Measurements from ENCODE around the gene TMEM179B. TPM values are rescaled to one million over a fixed set of nuclear protein-coding genes. Genes with fewer than 3 reads are reported as not detected.

TMEM179B gene
- total and polyA plus RNA-seq, 2 of the 13 experiments (the other 11 are each of a cell fraction or from before 2014, with no cell fraction given): 24.8 to 25.7 TPM

DNA sequence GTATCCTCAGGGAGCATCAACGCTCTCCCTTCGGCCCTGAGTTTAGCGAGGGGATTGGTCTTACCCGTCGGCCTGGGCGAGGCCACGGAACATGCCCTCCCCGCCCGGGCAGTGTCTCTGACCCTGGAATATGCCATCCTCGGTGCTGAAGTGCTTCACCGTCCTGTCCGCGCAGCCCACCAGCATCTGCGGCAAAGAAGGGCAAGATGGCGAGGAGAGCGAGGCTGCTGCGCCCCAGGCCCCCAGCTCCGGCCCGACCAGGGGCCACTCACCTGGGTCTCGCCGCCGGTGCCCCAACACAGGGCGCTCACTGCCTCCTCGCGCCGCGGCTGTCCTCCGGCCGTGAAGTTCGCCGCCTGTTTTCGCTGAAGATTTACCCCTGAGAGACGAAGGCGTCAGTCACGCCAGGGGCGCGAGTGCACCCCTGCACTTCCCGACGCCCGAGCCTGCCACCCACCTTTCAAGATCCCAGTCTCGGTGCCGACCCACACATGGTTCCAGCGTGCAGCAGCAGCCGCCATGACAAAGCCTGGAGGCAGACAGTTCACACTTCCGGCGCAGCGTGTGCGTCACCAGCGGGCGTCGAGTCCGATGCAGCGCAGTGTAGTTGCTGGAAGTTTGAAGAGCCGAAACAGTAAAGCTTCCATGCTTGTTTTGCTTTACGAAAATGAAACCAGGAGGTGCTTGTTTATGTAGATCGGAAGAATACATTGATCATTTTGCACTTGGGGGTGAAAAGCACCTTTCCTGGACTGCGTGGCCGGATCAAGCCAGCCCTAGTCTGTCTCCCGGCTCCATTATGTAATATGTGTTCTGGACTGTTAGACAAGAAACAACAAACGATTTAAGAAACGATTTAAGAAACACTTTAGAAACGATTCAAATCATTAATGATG is 52.1 kb downstream of the TMEM179B start, which contains the start of gene WDR74 (continued):
- TF ChIP-seq, protein P1, sequence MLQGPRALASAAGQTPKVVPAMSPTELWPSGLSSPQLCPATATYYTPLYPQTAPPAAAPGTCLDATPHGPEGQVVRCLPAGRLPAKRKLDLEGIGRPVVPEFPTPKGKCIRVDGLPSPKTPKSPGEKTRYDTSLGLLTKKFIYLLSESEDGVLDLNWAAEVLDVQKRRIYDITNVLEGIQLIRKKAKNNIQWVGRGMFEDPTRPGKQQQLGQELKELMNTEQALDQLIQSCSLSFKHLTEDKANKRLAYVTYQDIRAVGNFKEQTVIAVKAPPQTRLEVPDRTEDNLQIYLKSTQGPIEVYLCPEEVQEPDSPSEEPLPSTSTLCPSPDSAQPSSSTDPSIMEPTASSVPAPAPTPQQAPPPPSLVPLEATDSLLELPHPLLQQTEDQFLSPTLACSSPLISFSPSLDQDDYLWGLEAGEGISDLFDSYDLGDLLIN (CRISPR knock-in tag; IDR thresholded peaks at IDR 0.05; ENCODE audit: borderline replicate concordance): no peak
- TF ChIP-seq SRSF9 (IDR thresholded peaks at IDR 0.05; ENCODE audit: borderline replicate concordance, insufficient read depth, low read depth, low read length, poor library complexity, severe bottlenecking) (no peak), RBM22 (optimal IDR thresholded peaks at IDR 0.05; ENCODE audit: low read length) (no peak), NR2F6 (IDR thresholded peaks at IDR 0.05) (no peak), NR2F6 (CRISPR knock-in tag; IDR thresholded peaks at IDR 0.05) (peak; percentile 63; the same call in 1 of the 2 replicates), ZMYM3 (CRISPR knock-in tag; IDR thresholded peaks at IDR 0.05) (no peak), THAP11 (CRISPR knock-in tag; IDR thresholded peaks at IDR 0.05) (peak; percentile 95), ZNF879 (CRISPR knock-in tag; IDR thresholded peaks at IDR 0.05) (no peak)
- TF ChIP-seq, protein P2, sequence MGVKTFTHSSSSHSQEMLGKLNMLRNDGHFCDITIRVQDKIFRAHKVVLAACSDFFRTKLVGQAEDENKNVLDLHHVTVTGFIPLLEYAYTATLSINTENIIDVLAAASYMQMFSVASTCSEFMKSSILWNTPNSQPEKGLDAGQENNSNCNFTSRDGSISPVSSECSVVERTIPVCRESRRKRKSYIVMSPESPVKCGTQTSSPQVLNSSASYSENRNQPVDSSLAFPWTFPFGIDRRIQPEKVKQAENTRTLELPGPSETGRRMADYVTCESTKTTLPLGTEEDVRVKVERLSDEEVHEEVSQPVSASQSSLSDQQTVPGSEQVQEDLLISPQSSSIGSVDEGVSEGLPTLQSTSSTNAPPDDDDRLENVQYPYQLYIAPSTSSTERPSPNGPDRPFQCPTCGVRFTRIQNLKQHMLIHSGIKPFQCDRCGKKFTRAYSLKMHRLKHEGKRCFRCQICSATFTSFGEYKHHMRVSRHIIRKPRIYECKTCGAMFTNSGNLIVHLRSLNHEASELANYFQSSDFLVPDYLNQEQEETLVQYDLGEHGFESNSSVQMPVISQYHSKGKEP (CRISPR knock-in tag; IDR thresholded peaks at IDR 0.05): 0 out of 2 replicates have a peak, but pooled peaks have one; percentile 12
- TF ChIP-seq, protein P3, sequence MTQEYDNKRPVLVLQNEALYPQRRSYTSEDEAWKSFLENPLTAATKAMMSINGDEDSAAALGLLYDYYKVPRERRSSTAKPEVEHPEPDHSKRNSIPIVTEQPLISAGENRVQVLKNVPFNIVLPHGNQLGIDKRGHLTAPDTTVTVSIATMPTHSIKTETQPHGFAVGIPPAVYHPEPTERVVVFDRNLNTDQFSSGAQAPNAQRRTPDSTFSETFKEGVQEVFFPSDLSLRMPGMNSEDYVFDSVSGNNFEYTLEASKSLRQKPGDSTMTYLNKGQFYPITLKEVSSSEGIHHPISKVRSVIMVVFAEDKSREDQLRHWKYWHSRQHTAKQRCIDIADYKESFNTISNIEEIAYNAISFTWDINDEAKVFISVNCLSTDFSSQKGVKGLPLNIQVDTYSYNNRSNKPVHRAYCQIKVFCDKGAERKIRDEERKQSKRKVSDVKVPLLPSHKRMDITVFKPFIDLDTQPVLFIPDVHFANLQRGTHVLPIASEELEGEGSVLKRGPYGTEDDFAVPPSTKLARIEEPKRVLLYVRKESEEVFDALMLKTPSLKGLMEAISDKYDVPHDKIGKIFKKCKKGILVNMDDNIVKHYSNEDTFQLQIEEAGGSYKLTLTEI (CRISPR knock-in tag; conservative IDR thresholded peaks at IDR 0.05): no peak
- TF ChIP-seq, protein P4, sequence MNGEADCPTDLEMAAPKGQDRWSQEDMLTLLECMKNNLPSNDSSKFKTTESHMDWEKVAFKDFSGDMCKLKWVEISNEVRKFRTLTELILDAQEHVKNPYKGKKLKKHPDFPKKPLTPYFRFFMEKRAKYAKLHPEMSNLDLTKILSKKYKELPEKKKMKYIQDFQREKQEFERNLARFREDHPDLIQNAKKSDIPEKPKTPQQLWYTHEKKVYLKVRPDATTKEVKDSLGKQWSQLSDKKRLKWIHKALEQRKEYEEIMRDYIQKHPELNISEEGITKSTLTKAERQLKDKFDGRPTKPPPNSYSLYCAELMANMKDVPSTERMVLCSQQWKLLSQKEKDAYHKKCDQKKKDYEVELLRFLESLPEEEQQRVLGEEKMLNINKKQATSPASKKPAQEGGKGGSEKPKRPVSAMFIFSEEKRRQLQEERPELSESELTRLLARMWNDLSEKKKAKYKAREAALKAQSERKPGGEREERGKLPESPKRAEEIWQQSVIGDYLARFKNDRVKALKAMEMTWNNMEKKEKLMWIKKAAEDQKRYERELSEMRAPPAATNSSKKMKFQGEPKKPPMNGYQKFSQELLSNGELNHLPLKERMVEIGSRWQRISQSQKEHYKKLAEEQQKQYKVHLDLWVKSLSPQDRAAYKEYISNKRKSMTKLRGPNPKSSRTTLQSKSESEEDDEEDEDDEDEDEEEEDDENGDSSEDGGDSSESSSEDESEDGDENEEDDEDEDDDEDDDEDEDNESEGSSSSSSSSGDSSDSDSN (CRISPR knock-in tag; IDR thresholded peaks at IDR 0.05): peak; percentile 84
- TF ChIP-seq, protein P5, sequence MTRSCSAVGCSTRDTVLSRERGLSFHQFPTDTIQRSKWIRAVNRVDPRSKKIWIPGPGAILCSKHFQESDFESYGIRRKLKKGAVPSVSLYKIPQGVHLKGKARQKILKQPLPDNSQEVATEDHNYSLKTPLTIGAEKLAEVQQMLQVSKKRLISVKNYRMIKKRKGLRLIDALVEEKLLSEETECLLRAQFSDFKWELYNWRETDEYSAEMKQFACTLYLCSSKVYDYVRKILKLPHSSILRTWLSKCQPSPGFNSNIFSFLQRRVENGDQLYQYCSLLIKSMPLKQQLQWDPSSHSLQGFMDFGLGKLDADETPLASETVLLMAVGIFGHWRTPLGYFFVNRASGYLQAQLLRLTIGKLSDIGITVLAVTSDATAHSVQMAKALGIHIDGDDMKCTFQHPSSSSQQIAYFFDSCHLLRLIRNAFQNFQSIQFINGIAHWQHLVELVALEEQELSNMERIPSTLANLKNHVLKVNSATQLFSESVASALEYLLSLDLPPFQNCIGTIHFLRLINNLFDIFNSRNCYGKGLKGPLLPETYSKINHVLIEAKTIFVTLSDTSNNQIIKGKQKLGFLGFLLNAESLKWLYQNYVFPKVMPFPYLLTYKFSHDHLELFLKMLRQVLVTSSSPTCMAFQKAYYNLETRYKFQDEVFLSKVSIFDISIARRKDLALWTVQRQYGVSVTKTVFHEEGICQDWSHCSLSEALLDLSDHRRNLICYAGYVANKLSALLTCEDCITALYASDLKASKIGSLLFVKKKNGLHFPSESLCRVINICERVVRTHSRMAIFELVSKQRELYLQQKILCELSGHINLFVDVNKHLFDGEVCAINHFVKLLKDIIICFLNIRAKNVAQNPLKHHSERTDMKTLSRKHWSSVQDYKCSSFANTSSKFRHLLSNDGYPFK (CRISPR knock-in tag; IDR thresholded peaks at IDR 0.05; ENCODE audit: borderline replicate concordance): peak; percentile 99
- TF ChIP-seq, protein P6, sequence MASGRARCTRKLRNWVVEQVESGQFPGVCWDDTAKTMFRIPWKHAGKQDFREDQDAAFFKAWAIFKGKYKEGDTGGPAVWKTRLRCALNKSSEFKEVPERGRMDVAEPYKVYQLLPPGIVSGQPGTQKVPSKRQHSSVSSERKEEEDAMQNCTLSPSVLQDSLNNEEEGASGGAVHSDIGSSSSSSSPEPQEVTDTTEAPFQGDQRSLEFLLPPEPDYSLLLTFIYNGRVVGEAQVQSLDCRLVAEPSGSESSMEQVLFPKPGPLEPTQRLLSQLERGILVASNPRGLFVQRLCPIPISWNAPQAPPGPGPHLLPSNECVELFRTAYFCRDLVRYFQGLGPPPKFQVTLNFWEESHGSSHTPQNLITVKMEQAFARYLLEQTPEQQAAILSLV (CRISPR knock-in tag; IDR thresholded peaks at IDR 0.05; ENCODE audit: borderline replicate concordance): peak; percentile 94; the same call in 1 of the 2 replicates
- TF ChIP-seq, protein P7, sequence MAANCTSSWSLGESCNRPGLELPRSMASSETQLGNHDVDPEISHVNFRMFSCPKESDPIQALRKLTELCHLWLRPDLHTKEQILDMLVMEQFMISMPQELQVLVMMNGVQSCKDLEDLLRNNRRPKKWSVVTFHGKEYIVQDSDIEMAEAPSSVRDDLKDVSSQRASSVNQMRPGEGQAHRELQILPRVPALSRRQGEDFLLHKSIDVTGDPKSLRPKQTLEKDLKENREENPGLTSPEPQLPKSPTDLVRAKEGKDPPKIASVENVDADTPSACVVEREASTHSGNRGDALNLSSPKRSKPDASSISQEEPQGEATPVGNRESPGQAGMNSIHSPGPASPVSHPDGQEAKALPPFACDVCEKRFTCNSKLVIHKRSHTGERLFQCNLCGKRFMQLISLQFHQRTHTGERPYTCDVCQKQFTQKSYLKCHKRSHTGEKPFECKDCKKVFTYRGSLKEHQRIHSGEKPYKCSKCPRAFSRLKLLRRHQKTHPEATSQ (CRISPR knock-in tag; IDR thresholded peaks at IDR 0.05; ENCODE audit: borderline replicate concordance): no peak; the same call in 1 of the 2 replicates
